GM21737 (cell line): Measurements from ENCODE around the gene NCLN.
A peak's percentile ranks its signal among the peaks of the same experiment; 100 is the strongest.
"Not testable (repeated sequence)": the region's sequence is repeated elsewhere in the genome, so short reads cannot be mapped to it uniquely, and the experiment has no call there.

Source experiments
- ATAC-seq: cut with Tn5 transposase; IDR thresholded peaks from one replicate; pipeline ENCODE4 v1.9.1; 2021; ENCODE audit warnings: mild to moderate bottlenecking, moderate library complexity; ENCODE audit not compliant: unreplicated experiment

Gene NCLN

GRCh38 chr19:3185461-3186159, at the start of gene NCLN:
TSS of gene NCLN (plus strand) at chr19:3185930. CDS start at chr19:3186031, 101 bp downstream.
- ATAC-seq: peak; percentile 65

GRCh38 chr19:3135961-3136683, 49.6 kb upstream of the NCLN start, which contains the start of gene GNA15:
TSS of gene GNA15 (plus strand) at chr19:3136033. CDS start at chr19:3136451, 418 bp downstream.
- ATAC-seq: no peak

- ATAC-seq: no peak
Observed at GRCh38 chr19:3136684-3137055, 49.1 kb upstream of the NCLN start.

GRCh38 chr19:3137119-3137518, 48.6 kb upstream of the NCLN start:
- no peak for ATAC-seq

GRCh38 chr19:3138268-3138667, 47.5 kb upstream of the NCLN start:
- no peak for ATAC-seq

- ATAC-seq: no peak
Observed at GRCh38 chr19:3140667-3141038, 45.1 kb upstream of the NCLN start.

GRCh38 chr19:3142292-3142670, 43.4 kb upstream of the NCLN start:
- ATAC-seq: no peak

GRCh38 chr19:3142781-3143337, 42.9 kb upstream of the NCLN start:
- ATAC-seq: no peak

GRCh38 chr19:3145909-3146676, 39.6 kb upstream of the NCLN start:
- no peak for ATAC-seq

- ATAC-seq: no peak
Observed at GRCh38 chr19:3146677-3147100, 39.0 kb upstream of the NCLN start.

GRCh38 chr19:3148503-3148902, 37.2 kb upstream of the NCLN start:
- ATAC-seq: no peak

GRCh38 chr19:3149089-3149488, 36.6 kb upstream of the NCLN start:
- no peak for ATAC-seq

GRCh38 chr19:3149526-3150505, 35.9 kb upstream of the NCLN start:
- no peak for ATAC-seq

GRCh38 chr19:3150739-3151329, 34.9 kb upstream of the NCLN start:
- ATAC-seq: no peak

GRCh38 chr19:3151563-3152418, 33.9 kb upstream of the NCLN start:
- ATAC-seq: no peak

- no peak for ATAC-seq
Observed at GRCh38 chr19:3152419-3152780, 33.3 kb upstream of the NCLN start.

- ATAC-seq: no peak
Observed at GRCh38 chr19:3153286-3154230, 32.2 kb upstream of the NCLN start.

- not testable (repeated sequence) for ATAC-seq
Observed at GRCh38 chr19:3154447-3154846, 31.3 kb upstream of the NCLN start.
